HG02623 (cell line): ENCODE data around the gene UBXN11.
"Not testable (repeated sequence)": the region's sequence is repeated elsewhere in the genome, so short reads cannot be mapped to it uniquely, and the experiment has no call there.

ENCODE experiments used
- ATAC-seq: cut with Tn5 transposase; IDR thresholded peaks from one replicate; pipeline ENCODE4 v1.9.1; 2021; ENCODE audit warnings: moderate library complexity; ENCODE audit not compliant: unreplicated experiment

UBXN11 gene

DNA sequence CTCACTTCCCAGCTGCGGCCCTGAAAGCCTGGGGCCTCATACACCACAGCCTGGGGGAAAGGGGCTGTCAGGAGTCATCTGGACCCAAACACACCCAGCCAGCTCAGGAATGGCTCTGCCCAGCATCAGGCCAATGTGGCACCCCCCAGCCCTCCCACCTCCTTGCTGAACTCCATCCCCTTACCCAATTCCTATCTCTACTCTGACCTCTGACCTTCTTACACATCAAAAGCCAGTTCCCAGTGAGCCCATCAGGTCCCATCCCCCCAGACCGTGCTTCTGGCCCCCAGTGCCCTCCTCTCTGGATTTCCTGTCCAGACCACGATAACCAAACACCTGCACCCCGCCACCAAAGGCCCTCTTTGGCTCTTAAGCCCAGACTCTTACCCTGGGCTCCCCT lies 31.2 kb upstream of the UBXN11 start:
- no peak for ATAC-seq

- ATAC-seq, result no peak
Measured at GRCh38 chr1:26337206-26337535, 30.7 kb upstream of the UBXN11 start.

DNA sequence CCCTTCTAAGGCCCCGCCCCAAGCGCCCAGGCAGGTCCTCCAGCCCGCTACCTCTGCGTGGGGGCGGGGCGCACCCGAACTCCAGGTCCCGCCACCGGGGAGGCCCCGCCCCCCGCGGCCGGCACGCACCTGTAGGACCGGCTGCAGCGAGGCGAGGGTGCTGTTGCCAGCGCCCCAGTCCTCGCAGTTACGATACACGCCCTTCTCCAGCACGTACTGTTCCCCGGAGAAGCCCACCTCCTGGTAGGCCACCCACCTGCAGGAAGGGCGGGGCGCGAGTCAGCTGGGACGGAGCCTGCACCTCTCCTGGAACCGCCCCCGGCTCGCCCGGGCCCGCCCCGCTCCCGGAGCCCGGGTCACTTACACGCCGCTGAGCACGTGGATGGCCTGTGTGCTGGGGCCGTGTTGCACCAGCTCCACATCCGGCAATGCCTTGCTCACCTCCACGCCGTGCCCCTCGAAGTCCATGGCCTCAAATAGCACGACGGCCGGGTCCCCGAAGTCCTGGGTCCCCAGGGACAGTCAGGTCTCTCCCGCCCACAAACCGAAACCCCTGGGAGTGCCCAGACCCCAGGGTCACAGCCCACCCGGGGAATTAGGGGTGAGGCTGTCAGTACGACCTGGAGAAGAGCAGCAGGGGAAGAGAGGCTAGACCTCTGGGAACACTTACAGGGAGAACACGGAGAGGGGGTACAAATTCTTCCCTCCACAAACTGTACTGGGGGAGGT lies 30.2 kb upstream of the UBXN11 start:
- no peak for ATAC-seq

- ATAC-seq, result no peak
Measured at GRCh38 chr1:26335774-26336476, 29.5 kb upstream of the UBXN11 start.

GRCh38 chr1:26333312-26333711 lies 26.9 kb upstream of the UBXN11 start:
- ATAC-seq, result not testable (repeated sequence)

DNA sequence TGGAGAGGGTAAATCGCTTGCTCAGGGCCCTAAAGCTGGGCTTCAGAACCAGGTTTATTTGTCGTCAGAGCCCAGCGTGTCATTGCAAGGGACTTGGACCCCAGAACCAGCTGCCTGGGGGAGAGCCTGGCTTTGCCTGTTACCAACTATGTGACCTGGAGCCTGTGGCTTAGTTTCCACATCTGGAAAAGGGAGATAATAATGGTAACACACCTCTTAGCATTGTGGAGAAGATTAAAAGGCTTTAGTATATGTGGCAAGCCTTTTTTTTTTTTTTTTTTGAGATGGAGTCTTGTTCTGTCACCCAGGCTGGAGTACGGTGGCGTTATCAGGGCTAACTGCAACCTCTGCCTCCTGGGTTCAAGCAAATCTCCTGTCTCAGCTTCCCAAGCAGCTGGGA lies 23.8 kb upstream of the UBXN11 start:
- no peak for ATAC-seq

- not testable (repeated sequence) for ATAC-seq
Measured at GRCh38 chr1:26329380-26329779, 22.9 kb upstream of the UBXN11 start.

- no peak for ATAC-seq
Measured at GRCh38 chr1:26328597-26328996, 22.2 kb upstream of the UBXN11 start.

DNA sequence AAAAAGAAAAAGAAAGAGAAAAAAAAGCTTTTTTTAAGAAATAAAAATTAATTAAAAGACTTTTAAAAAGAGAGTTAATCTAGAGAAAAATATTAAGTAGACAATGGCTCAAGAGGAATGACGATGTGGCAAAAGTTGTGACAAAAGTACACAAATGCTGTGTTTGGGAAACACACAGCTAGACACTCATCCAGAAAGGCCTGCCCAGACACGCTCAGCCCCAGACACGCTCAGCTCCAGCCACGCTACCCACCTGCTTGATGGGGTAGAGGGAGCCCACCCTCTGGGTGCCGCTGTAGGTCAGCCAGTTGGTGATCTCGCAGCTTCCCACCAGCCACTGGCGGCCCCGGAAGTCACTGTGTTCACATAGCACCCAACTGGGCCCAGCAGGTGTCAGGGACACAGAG lies 21.5 kb upstream of the UBXN11 start:
- ATAC-seq, result no peak

DNA sequence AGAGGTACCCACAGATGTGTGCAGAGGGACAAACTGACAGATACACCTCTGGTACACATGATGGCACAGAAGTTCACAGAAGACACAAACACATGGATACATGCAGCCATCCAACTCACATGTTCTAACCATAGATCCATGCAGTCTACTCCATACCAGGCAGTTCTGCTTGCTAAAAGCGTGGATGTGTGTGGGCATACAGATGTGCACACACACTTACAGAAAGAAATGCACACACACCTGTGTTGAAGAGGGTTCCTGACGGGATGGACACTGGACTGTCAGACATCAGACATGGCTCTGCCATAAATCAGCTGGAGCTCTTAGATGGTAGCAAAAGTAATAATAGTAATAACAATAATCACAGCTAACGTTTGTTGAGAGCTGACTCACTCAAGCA lies 18.1 kb upstream of the UBXN11 start:
- ATAC-seq, result no peak

DNA sequence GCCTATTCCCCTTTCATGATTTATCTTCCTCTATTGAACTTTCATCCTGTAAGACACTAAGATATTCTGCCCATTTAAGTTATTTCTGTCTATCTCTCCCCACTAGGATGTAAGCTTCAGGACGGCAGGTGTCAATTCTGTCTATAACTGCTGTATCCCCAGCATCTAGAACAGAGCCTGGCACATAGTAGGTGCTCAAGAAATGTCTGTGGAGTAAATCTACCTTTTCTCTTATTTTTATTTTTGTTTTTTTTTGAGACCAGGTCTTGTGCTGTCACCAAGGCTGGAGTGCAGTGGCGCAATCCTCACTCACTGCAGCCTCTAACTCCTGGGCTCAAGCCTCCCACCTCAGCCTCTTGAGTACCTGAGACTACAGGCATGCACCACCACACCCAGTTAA lies 16.9 kb upstream of the UBXN11 start:
- no peak for ATAC-seq

- no peak for ATAC-seq
Measured at GRCh38 chr1:26322042-26322331, 15.6 kb upstream of the UBXN11 start.

- no peak for ATAC-seq
Measured at GRCh38 chr1:26321315-26322041, 15.0 kb upstream of the UBXN11 start.

- ATAC-seq, result no peak
Measured at GRCh38 chr1:26320896-26321295, 14.5 kb upstream of the UBXN11 start.

GRCh38 chr1:26318338-26319064 lies 12.1 kb upstream of the UBXN11 start:
- ATAC-seq, result no peak

- no peak for ATAC-seq
Measured at GRCh38 chr1:26317612-26318337, 11.3 kb upstream of the UBXN11 start, which contains the start of gene CD52. Gene CD52 (plus strand): TSS chr1:26317958. CDS start chr1:26318018, 60 bp downstream.

GRCh38 chr1:26317146-26317545 lies 10.7 kb upstream of the UBXN11 start:
- no peak for ATAC-seq

GRCh38 chr1:26315874-26316850 lies 9.7 kb upstream of the UBXN11 start:
- ATAC-seq, result no peak

DNA sequence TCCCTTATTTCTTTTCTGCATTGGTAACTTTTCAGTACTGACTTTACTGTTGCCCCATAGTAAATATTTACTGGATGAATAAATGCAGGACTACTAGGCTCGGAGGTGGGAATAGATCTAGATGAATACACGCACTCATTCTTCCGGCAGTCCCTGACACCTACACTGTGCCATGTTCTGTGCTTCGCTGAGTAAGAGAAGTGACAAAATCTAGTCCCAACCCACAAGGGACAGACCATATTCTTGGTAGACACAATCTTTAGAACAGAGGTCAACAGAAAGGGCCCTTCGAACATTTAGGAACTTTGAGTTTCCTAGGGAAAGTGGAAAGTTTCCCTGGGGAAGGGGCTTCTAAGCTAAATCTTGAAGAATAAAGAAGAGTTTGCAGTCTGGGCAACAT lies 8.1 kb upstream of the UBXN11 start:
- no peak for ATAC-seq
